ENCODE results near the gene RNF223. TPM values are rescaled to one million over a fixed set of nuclear protein-coding genes. Genes with fewer than 3 reads are reported as not detected.

The RNF223 gene
- polyA plus RNA-seq, 3 donors = 0.30 to 0.82 (median 0.39) TPM

DNA sequence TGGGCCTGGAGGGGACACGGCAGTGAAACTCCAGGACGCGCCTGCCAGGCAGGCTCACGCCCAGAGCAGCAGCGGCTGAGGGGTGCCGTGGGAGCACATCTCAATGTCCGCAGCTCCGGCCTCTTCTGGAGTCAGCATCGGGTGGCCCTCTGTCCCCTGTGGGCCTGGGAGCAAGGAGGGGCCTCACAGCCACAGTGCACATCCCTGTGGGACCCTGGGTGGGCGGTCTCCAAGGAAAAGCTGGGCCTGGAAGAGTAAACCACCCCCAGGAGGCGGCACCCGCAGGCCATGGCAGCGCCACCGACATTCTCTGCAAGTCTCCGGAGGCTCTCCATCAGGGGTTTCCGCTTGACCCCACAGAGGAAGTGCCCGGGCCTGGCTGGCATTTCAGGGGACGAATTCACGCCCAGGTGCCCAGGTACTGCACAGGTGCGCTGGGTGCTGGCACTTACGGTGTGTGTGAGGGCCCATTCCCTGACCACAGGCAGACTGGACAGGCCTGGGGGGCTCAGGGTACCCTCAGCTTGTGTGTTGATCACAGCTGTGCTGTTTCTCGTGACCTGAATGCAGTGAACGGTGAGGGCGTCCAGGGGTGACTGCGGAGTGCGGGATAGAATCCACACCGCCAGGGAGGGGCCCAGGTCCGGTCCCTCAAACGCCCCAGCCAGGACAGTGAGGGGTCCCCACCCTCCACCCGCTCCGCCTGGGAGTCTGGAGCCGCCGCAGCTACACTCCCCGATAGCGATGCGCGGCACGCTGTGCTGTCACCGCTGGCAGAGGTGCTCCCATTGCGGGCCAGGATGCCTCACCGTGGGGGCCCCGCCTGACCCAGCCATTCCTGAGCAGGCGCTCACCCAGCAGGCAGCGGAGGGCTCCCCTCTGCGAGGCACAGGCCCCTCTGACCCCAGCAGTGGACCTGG is 16.6 kb upstream of the RNF223 start:
- DNase-seq (ENCODE audit: extremely low read depth in 1 of 11, low read depth in 9 of 11, low spot score in 4 of 11) = no peak

GRCh38 chr1:1089731-1090423 is 15.8 kb upstream of the RNF223 start:
- DNase-seq (ENCODE audit: extremely low read depth in 1 of 11, low read depth in 9 of 11, low spot score in 4 of 11) = no peak

GRCh38 chr1:1088801-1089680 is 14.9 kb upstream of the RNF223 start:
- DNase-seq (ENCODE audit: extremely low read depth in 1 of 11, low read depth in 9 of 11, low spot score in 4 of 11) = no peak

DNA sequence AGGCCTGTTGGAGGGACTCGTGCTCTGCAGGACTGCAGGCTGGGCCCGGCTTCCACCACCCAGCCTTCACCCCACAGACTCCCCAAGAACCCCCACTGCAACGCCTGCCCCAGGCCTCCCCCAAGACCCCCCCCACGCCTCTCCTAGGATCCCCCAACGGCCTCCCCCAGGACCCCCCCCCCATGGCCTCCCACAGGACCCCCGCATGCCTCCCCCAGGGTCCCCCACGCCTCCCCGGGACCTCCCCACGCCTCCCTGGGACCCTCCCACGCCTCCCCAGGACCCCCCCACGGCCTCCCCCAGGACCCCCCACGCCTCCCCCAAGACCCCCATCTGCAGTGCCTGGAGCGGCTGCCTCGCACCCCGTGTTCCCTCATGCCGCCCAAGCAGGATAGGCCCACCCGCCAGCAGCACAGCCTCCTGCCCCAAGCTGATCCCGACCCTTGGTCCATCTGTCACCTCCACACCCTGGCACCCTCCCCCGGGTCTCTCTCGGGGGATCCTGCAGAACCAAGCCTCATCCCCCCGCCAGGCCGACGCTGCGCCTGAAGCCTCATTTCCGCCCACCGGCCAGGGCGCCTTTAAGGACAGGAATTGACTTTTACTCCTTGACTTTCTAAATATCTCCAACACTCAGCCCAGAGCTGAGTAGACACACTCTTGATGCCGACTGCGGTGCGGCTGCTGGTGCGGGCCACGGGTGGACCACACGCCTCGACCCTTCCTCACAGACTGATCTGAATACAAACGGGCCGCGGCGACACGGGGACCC is 14.1 kb upstream of the RNF223 start:
- DNase-seq (ENCODE audit: extremely low read depth in 1 of 11, low read depth in 9 of 11, low spot score in 4 of 11) = no peak

- DNase-seq (ENCODE audit: extremely low read depth in 1 of 11, low read depth in 9 of 11, low spot score in 4 of 11) = no peak
These were observed 13.4 kb upstream of the RNF223 start for GRCh38 chr1:1087351-1088028.

- DNase-seq (ENCODE audit: extremely low read depth in 1 of 11, low read depth in 9 of 11, low spot score in 4 of 11) = no peak
These were observed 12.8 kb upstream of the RNF223 start for GRCh38 chr1:1086911-1087341.

DNA sequence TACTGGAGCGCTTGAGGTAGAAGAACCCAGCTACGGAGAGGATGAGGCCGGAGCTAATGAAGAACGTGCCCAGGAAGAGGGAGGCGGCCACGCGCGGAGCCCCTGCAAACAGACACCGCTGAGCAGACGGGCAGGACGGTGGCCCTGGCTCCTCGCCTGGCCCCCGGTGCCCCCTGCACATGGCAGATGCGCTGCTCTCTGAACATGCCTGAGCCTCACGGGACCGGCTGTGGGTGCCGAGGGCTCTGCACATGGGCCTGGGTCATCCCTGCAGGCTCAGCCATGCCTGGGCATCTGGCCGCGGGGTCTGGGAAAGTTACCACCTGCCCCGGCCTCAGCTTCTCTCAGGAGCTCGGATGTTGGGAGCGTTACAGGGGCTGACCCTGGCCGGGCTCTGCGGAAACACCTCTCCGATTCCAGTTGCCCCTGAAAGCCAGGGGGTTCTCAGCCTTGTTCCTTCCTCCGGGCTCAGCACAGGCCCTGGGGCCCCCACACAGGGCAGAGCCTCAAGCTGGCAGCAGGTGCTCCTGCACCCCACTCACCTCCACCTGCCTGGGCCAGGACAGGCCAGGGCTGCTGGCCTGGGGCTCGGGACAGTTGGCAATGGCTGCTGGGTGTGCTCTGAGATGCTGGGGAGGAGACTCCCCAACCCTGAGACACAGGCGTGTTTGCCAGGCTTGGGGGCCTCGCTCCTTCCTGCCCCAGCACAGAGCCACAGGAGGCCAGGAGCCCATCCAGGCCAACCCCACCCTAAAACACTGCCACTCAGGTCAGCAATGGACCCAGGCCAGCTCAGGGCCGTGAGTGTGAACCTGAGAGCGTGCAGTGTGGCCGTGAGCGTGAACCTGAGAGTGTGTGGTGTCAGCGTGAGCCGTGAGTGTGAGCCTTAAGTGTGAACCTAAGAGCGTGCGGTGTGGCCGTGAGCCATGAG is 12.1 kb upstream of the RNF223 start:
- DNase-seq (ENCODE audit: extremely low read depth in 1 of 11, low read depth in 9 of 11, low spot score in 4 of 11) = no peak

- DNase-seq (ENCODE audit: extremely low read depth in 1 of 11, low read depth in 9 of 11, low spot score in 4 of 11) = no peak
These were observed 11.2 kb upstream of the RNF223 start for GRCh38 chr1:1085171-1085841.

GRCh38 chr1:1084372-1085170 is 10.5 kb upstream of the RNF223 start:
- no peak for DNase-seq (ENCODE audit: extremely low read depth in 1 of 11, low read depth in 9 of 11, low spot score in 4 of 11)

DNA sequence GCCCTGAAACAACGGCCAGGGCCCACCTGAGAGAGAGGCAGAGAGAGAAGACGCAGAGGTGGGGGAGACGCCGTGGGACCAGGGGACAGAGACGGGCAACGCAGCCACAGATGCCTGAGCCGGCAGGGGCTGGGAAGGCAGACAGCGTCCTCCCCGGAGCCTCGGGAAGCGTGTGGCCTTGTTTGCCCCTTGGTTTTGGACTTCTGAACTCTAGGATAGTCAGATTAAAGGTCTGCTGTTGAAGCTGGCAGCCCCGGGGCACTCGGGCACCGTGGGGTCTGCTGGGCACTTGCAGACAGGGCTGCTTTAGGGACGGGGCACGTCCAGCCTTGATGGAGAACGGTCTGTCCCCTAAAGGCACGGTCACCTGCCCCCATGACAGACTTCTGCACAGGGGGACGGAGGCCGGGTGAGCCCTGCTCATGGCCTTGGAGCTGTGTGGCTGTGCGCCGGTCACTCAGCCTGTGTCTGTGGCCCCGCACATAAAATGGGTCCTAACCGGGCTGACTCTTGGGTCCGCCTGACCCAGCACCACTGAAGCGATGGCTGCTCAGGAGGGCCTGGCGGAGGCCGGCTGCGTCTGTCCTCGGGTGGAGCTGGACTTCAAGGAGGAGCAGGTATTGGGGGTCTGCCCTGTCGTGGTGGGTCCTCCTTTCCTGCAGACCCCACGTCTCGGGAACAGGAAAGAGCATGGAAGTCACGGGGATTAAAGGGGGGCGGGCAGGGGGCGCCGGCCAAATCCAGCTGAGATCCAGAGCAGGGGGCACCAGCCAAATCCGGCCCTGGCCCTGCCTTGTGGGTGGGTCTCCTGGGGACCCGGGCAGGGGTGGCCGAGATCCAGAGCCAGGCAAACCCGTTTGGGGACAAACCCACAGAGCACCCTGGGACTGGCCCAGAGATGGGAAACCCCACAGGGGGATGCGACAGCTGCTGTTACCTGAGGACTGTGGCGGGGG is 9.6 kb upstream of the RNF223 start:
- no peak for DNase-seq (ENCODE audit: extremely low read depth in 1 of 11, low read depth in 9 of 11, low spot score in 4 of 11)

DNA sequence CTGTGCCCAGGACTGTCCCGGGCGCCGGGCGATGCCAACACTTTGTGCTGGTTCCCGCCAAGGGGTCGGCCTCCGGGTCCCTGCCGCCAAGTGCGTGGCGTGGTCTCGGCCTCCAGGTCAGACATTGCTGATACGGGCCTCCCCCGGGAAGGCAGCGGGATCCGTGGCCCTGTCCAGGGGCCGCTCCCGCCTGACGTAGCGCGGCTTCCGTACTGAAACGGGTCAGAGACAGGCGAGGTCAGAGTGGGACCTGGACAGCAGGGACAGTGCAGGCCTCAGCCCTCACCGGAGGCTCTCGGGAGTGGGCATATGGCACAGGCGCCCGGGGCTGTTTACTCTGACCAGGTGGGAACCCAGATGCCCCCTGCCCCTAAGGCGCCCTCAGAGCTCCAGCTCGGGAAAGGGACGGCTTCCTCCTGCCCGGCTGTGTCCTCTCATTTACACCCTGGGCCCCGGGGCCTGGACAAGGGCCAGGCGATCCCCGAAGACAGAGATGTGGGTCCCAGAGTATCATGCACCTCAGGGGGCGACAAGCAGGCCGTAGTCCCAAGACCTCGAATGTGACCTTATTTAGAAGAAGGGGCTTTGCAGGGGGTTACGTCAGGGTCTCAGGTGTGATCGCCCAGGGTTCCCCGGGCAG is 8.8 kb upstream of the RNF223 start:
- DNase-seq (ENCODE audit: extremely low read depth in 1 of 11, low read depth in 9 of 11, low spot score in 4 of 11) = no peak

DNA sequence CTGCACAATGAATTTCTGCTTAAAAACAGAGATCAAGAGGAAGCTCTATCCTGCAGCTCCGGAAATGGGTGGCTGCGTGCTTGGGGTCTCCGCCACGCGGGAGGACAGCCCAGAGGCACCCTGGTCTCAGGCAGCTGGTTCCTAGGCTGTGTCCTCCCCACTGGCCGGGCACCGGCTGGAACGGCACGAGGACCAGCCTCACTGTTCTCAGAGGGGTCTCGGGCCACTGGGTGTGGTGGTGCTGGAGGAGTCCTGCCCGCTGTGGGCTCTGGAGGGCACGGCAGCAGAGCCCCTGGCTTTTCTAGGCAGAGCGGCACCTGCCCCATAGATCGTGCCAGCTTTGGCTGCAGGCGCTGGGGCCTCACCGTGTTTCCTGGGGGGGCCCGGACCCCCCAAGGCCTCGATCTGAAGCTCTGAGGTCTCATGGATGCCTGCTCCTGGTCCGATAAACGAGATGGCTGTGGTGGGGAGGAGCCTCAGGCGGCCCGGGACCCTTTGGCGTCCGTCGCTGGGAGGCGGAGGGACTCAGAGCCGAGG is 8.2 kb upstream of the RNF223 start:
- no peak for DNase-seq (ENCODE audit: extremely low read depth in 1 of 11, low read depth in 9 of 11, low spot score in 4 of 11)

DNA sequence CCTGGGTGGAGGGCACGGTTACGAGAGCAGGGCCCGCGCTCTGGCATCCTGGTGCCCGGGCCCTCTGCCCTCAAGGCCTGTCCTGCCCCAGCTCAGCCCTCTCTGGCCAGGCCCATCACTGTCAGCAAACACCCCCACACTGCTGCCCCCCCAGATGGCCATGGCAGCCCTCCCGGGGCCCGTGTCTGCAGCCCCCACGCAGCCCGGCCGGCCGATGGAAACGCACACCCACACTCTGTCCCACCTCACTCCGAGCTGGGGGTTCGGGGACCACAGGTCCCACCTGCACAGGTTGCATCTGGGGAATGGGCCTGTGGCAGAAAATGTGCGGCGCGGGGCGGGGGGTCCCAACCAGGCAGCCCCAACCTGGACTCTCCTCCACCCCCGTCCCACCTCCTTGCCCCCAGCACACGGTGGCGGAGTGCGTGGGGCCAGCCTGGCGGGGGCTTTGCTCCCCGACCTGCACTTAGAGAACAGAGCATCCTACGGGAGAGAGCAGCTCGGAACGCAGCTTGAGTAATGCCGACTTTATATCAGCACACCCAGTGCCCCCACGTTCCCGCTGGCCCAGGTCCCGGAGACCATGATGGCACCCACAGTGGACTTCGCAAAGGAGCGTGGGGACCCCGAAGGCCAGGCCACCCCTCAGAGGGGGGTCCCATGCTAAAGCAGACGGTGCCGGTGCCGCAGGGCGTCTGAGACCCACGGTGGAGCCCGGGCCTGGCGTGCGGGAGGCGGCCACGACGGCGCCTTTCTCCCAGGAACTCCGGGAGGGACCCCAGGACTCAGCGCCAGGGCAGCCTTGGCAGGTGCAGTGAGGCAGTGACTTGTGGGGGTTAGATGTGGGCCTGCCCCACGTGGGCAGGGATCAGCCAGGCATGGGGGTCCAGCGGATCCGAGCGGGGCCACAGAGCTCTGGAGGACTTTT is 7.5 kb upstream of the RNF223 start:
- no peak for DNase-seq (ENCODE audit: extremely low read depth in 1 of 11, low read depth in 9 of 11, low spot score in 4 of 11)

Measured in renal cortex interstitium (tissue), 11 donors.